K562 (cell line): ENCODE data around the gene MEF2C. TPM values are rescaled to one million over a fixed set of nuclear protein-coding genes. Genes with fewer than 3 reads are reported as not detected.

Experiments
- ATAC-seq: fragments of 200-7000 bp; cut with Tn5 transposase; 3 replicates; pipeline ENCODE4 v1.9.1; 2020; ENCODE audit warnings: moderate library complexity
- BruUV-seq: library from RNA; stranded (reverse); fragments of 400-500 nt; replicated peaks from 2 replicates; lab custom pipeline; 2021; lab: Mats Ljungman, UMichigan
- CTCF ChIA-PET: fragments of 300-600 bp; formaldehyde crosslinking; extraction: SDS; loops from one replicate; lab custom pipeline; 2021; ENCODE audit warnings: low intra/inter-chr PET ratio; lab: Yijun Ruan, JAX
- POLR2A ChIA-PET: fragments of 300-600, 350-650 bp; sonication (Branson Sonifier 250); formaldehyde crosslinking; extraction: SDS; loops from one replicate; lab custom pipeline; 2021; ENCODE audit warnings: antibody characterized with exemption, inconsistent platforms; lab: Yijun Ruan, JAX
- DNase-seq, 4 experiments: peaks; one replicate each; pipeline versions ENCODE4 v3.0.0 to v3.0.0-alpha.2; 2011 to 2018; ENCODE audit warnings: low spot score in 3 of 4, mixed read lengths in 3 of 4; ENCODE audit errors: extremely low read depth in 1 of 4
- FAIRE-seq: peaks from 2 replicates; lab custom pipeline; 2011; peaks lifted over from hg19 to GRCh38; lab: Jason Lieb, UNC
- H2AFZ ChIP-seq: 2 replicates; pipeline ENCODE4 v1.6.0; 2011; ENCODE audit warnings: low read depth, low read length, control low read depth, inconsistent platforms
- H3K27ac ChIP-seq: fragments of 200-600 bp; 3 replicates; pipeline ENCODE4 v1.8.0; 2011; ENCODE audit warnings: low read depth, mild to moderate bottlenecking, control low read depth, inconsistent platforms, low read length, moderate library complexity, mixed read lengths; ENCODE audit errors: extremely low read depth
- H3K27me3 ChIP-seq, 2 experiments: fragments of 300-600 bp in 1 of 2; 2 replicates in 1 of 2; 3 replicates in 1 of 2; pipeline versions ENCODE4 v1.6.0 to v1.8.0; 2011; ENCODE audit warnings: inconsistent platforms in 2 of 2, low read length in 2 of 2, mild to moderate bottlenecking in 1 of 2, mixed read lengths in 1 of 2, moderate library complexity in 1 of 2; ENCODE audit not compliant: control insufficient read depth in 2 of 2, insufficient read depth in 2 of 2
- H3K36me3 ChIP-seq: fragments of 300-600 bp; 3 replicates; pipeline ENCODE4 v1.8.0; 2011; ENCODE audit warnings: mild to moderate bottlenecking, low read length, inconsistent platforms; ENCODE audit not compliant: control insufficient read depth, insufficient read depth
- H3K4me1 ChIP-seq, 2 experiments: fragments of 200-600 bp in 1 of 2; replicated peaks in 1 of 2; 2 replicates in 1 of 2; 3 replicates in 1 of 2; pipeline versions ENCODE4 v1.5.1 to v1.8.0; 2011; ENCODE audit warnings: inconsistent platforms in 2 of 2, low read length in 2 of 2, mild to moderate bottlenecking in 1 of 2, mixed read lengths in 1 of 2, moderate library complexity in 1 of 2; ENCODE audit not compliant: control insufficient read depth in 2 of 2, insufficient read depth in 2 of 2
- H3K4me2 ChIP-seq: 2 replicates; pipeline ENCODE4 v1.6.1; 2011; ENCODE audit warnings: low read length, control low read depth, inconsistent platforms, mixed read lengths; ENCODE audit not compliant: insufficient read depth
- H3K4me3 ChIP-seq: fragments of 200-600 bp; sonication (generic), shearing (Covaris generic); 2 replicates; pipeline ENCODE4 v1.5.1; 2016; ENCODE audit warnings: control low read depth, inconsistent platforms
- H3K79me2 ChIP-seq: fragments of 200-600 bp; 3 replicates; pipeline ENCODE4 v1.8.0; 2011; ENCODE audit warnings: low read length, inconsistent platforms; ENCODE audit not compliant: control insufficient read depth, insufficient read depth
- H3K9ac ChIP-seq, 2 experiments: 2 replicates each; pipeline versions ENCODE4 v1.6.0 to v1.6.1; 2011; ENCODE audit warnings: low read depth in 2 of 2, low read length in 2 of 2, control low read depth in 1 of 2, inconsistent platforms in 1 of 2, mild to moderate bottlenecking in 1 of 2, mixed read lengths in 1 of 2; ENCODE audit not compliant: insufficient read depth in 1 of 2
- H3K9me1 ChIP-seq: one replicate; pipeline ENCODE4 v1.6.0; 2011; ENCODE audit warnings: inconsistent platforms, mild to moderate bottlenecking, low read length, moderate library complexity; ENCODE audit not compliant: control insufficient read depth, insufficient read depth
- H3K9me3 ChIP-seq: replicated peaks from 2 replicates; pipeline ENCODE4 v1.5.1; 2011; ENCODE audit warnings: low read depth, low read length, inconsistent platforms; ENCODE audit not compliant: control insufficient read depth, insufficient read depth
- H4K20me1 ChIP-seq: replicated peaks from 2 replicates; pipeline ENCODE4 v1.6.1; 2011; ENCODE audit warnings: low read length, inconsistent platforms, mixed read lengths; ENCODE audit not compliant: control insufficient read depth, insufficient read depth
- ADNP ChIP-seq: fragments of 200-800 bp; sonication (Bioruptor generic); IDR thresholded peaks from 2 replicates; pipeline ENCODE4 v1.6.1; 2016; ENCODE audit warnings: missing genetic modification characterization, missing compliant biosample characterization
- ARID1B ChIP-seq: fragments of 450-650 bp; IDR thresholded peaks from 2 replicates; pipeline ENCODE4 v1.6.1; 2016; ENCODE audit warnings: antibody characterized with exemption, mild to moderate bottlenecking, inconsistent platforms
- BACH1 ChIP-seq: fragments of 200-800 bp; sonication (Bioruptor generic); IDR thresholded peaks from 2 replicates; pipeline ENCODE4 v1.6.1; 2016; ENCODE audit warnings: missing genetic modification characterization, missing compliant biosample characterization
- C11orf30 ChIP-seq: fragments of 450-650 bp; IDR thresholded peaks from 2 replicates; pipeline ENCODE4 v1.6.1; 2016; ENCODE audit warnings: low read depth, mild to moderate bottlenecking
- CTBP1 ChIP-seq: fragments of 450-650 bp; IDR thresholded peaks from 2 replicates; pipeline ENCODE4 v1.6.1; 2016; ENCODE audit warnings: borderline replicate concordance
- GTF2B ChIP-seq: IDR thresholded peaks from 2 replicates; pipeline ENCODE4 v1.6.1; 2011; ENCODE audit not compliant: insufficient read length; ENCODE audit errors: extremely low read depth
- IRF2 ChIP-seq: sonication (generic); formaldehyde crosslinking; IDR thresholded peaks from 2 replicates; pipeline ENCODE4 v1.8.1; 2022; ENCODE audit warnings: mild to moderate bottlenecking, missing genetic modification reagents
- JUND ChIP-seq, 2 experiments: IDR thresholded peaks; 2 replicates in 1 of 2; 3 replicates in 1 of 2; pipeline ENCODE4 v1.6.1; 2011; ENCODE audit warnings: borderline replicate concordance in 2 of 2, low read depth in 2 of 2, low read length in 2 of 2, improper control_type of control experiment in 1 of 2, missing biosample characterization in 1 of 2, missing genetic modification characterization in 1 of 2, missing genetic modification reagents in 1 of 2
- KDM2B ChIP-seq: fragments of 250-450 bp; sonication (Bioruptor Pico); IDR thresholded peaks from 2 replicates; pipeline ENCODE4 v1.8.0; 2021; ENCODE audit warnings: mild to moderate bottlenecking, moderate library complexity
- MAFF ChIP-seq: IDR thresholded peaks from 2 replicates; pipeline ENCODE4 v1.6.1; 2012; ENCODE audit warnings: low read length, improper control_type of control experiment
- MAFG ChIP-seq: fragments of 450-650 bp; conservative IDR thresholded peaks from 2 replicates; pipeline ENCODE4 v1.6.1; 2016; ENCODE audit warnings: missing genetic modification characterization, missing compliant biosample characterization
- MAFK ChIP-seq: IDR thresholded peaks from 2 replicates; pipeline ENCODE4 v1.6.1; 2011; ENCODE audit warnings: low read length, improper control_type of control experiment
- MTA3 ChIP-seq: fragments of 450-650 bp; formaldehyde crosslinking; IDR thresholded peaks from 2 replicates; pipeline ENCODE4 v1.6.1; 2017; ENCODE audit warnings: mild to moderate bottlenecking, borderline replicate concordance
- NFE2 ChIP-seq: IDR thresholded peaks from 2 replicates; pipeline ENCODE4 v1.6.1; 2014; ENCODE audit warnings: antibody characterized with exemption, low read depth
- NFE2L1 ChIP-seq: fragments of 450-650 bp; IDR thresholded peaks from 2 replicates; pipeline ENCODE4 v1.6.1; 2016; ENCODE audit warnings: missing genetic modification characterization, low read depth, mild to moderate bottlenecking, missing compliant biosample characterization, moderate library complexity, borderline replicate concordance
- PHF20 ChIP-seq: fragments of 450-650 bp; IDR thresholded peaks from 2 replicates; pipeline ENCODE4 v1.6.1; 2018; ENCODE audit not compliant: partially characterized antibody
- RUNX1 ChIP-seq: sonication (generic); IDR thresholded peaks from 2 replicates; pipeline ENCODE4 v1.6.1; 2016; ENCODE audit warnings: antibody characterized with exemption, low read depth
- SMARCA4 ChIP-seq: fragments of 450-650 bp; IDR thresholded peaks from 2 replicates; pipeline ENCODE4 v1.6.1; 2016
- SRSF1 ChIP-seq: fragments of 200-400 bp; formaldehyde crosslinking; IDR thresholded peaks from 2 replicates; pipeline ENCODE4 v1.6.1; 2017; ENCODE audit warnings: mild to moderate bottlenecking, low read depth, low read length, moderate library complexity
- TCF3 ChIP-seq: sonication (generic); formaldehyde crosslinking; IDR thresholded peaks from 2 replicates; pipeline ENCODE4 v1.4.0; 2020; ENCODE audit warnings: mild to moderate bottlenecking, missing genetic modification reagents
- ZNF316 ChIP-seq: fragments of 450-650 bp; IDR thresholded peaks from 2 replicates; pipeline ENCODE4 v1.6.1; 2016
- ZNF57 ChIP-seq: fragments of 450-650 bp; formaldehyde crosslinking; IDR thresholded peaks from 2 replicates; pipeline ENCODE4 v1.4.0; 2020; ENCODE audit warnings: mild to moderate bottlenecking, moderate library complexity
- ZNF589 ChIP-seq: fragments of 200-800 bp; sonication (Bioruptor generic); IDR thresholded peaks from 2 replicates; pipeline ENCODE4 v1.6.1; 2016; ENCODE audit warnings: low read depth, missing genetic modification characterization, missing compliant biosample characterization
- WGBS: fragments of 100-300 bp; shearing (Covaris generic); methylation state at CpG from one replicate; pipeline ENCODE4 v1.1.6; 2016; ENCODE audit warnings: low coverage, mixed read lengths; ENCODE audit not compliant: insufficient coverage; ENCODE audit errors: missing lambda C conversion rate; 5-methylcytosine and 5-hydroxymethylcytosine counted together
- in situ Hi-C: fragments of 300-500 bp; cut with MboI; formaldehyde crosslinking; loops from 4 replicates; pipeline ENCODE4 v1.15.0; 2018; ENCODE audit warnings: inconsistent platforms, mixed read lengths
- intact Hi-C: fragments of 100-400 bp; cut with micrococcal nuclease; formaldehyde crosslinking; loops from 2 replicates; pipeline ENCODE4 v1.14.2; 2022
- polyA plus RNA-seq, 8 experiments: library from polyadenylated mRNA; depleted of rRNA in 4 of 8; stranded (reverse) in 5 of 8; unstranded in 3 of 8; fragments of >200 nt; fragmentation: Nextera tagmentation in 2 of 8; fragmentation: Illumina TruSeq in 1 of 8; extraction: Ambion mirVana in 2 of 8; extraction: Trizol in 1 of 8; gene quantifications; 2 replicates each; pipeline versions ENCODE4 v1.2.1 to v1.2.3, GENCODE V29; 2011 to 2014; ENCODE audit warnings: inconsistent platforms in 1 of 8, missing spikeins in 1 of 8
- total RNA-seq, 7 experiments: library from RNA; depleted of rRNA in 6 of 7; stranded (reverse); fragments of >200 nt in 6 of 7; fragmentation: Illumina TruSeq in 2 of 7; extraction: Trizol in 2 of 7; gene quantifications; 2 replicates each; pipeline versions ENCODE4 v1.2.1 to v1.2.3, GENCODE V29; 2011 to 2021; ENCODE audit warnings: low replicate concordance in 1 of 7
- TF ChIP-seq, protein P1 (sequence below): sonication (generic); formaldehyde crosslinking; IDR thresholded peaks from 2 replicates; pipeline ENCODE4 v1.8.0; 2022; ENCODE audit warnings: missing genetic modification reagents, mild to moderate bottlenecking, moderate library complexity, borderline replicate concordance

MEF2C gene
- total and polyA plus RNA-seq, 9 of the 15 experiments (the other 6 are each of a cell fraction or from before 2014, with no cell fraction given): 25.1 to 67.8 (median 58.3) TPM

GRCh38 chr5:88743231-88743834 lies 139.7 kb downstream of the MEF2C start:
- FAIRE-seq (peak; percentile 72), DNase-seq (peak; percentile 17 to 56 (median 34)), ATAC-seq (peak; percentile 69; the same call in 2 of the 3 replicates)
- Histone ChIP-seq H4K20me1 (no peaks in the 10 kb centered on the region), H3K9me3 (no peaks in the 10 kb centered on the region), H3K9ac (no peak overlapping the region), H3K4me1 (peaks cover 0 to 4% of the 10 kb centered on the region in 2 experiments; a peak in 1 of 5 replicates), H3K9me1 (no peaks in the 10 kb centered on the region), H3K36me3 (peaks cover 23% of the 10 kb centered on the region; the same call in 2 of the 3 replicates), H3K4me2 (no peak overlapping the region), H3K27me3 (no peaks in the 10 kb centered on the region), H2AFZ (no peak overlapping the region), H3K4me3 (no peak overlapping the region), H3K27ac (no peak overlapping the region), H3K79me2 (no peaks in the 10 kb centered on the region)
- no TSS peak for BruUV-seq
- ChIA-PET POLR2A (no interaction called here), CTCF (no interaction called here)
- intact Hi-C loops: no loop called here
- in situ Hi-C loops: no loop called here
- 21% methylated on average over 2 of the region's 2 CpGs for WGBS
- TF ChIP-seq CTBP1 (no peak), IRF2 (no peak), GTF2B (no peak), BACH1 (peak; percentile 76), MTA3 (no peak), MAFK (peak; percentile 90), JUND (IDR thresholded peaks at IDR 0.05; ENCODE audit: borderline replicate concordance, low read depth, low read length) (peak; percentile 18; the same call in 1 of the 2 replicates), JUND (tag; IDR thresholded peaks at IDR 0.05; ENCODE audit: borderline replicate concordance, low read depth, low read length) (no peak; the same call in 2 of the 3 replicates), C11orf30 (peak; percentile 92), SMARCA4 (0 out of 2 replicates have a peak, but pooled peaks have one; percentile 15), PHF20 (no peak), RUNX1 (no peak), NFE2L1 (tag) (peak; percentile 90), ZNF316 (peak; percentile 96), SRSF1 (no peak), MAFF (peak; percentile 93), ARID1B (peak; percentile 15; the same call in 1 of the 2 replicates), KDM2B (CRISPR knock-in tag) (no peak), TCF3 (CRISPR knock-in tag) (no peak), ZNF57 (no peak), NFE2 (peak; percentile 94), MAFG (tag) (peak; percentile 98), ZNF589 (no peak), ADNP (tag) (0 out of 2 replicates have a peak, but pooled peaks have one; percentile 23)
- TF ChIP-seq, protein P1, sequence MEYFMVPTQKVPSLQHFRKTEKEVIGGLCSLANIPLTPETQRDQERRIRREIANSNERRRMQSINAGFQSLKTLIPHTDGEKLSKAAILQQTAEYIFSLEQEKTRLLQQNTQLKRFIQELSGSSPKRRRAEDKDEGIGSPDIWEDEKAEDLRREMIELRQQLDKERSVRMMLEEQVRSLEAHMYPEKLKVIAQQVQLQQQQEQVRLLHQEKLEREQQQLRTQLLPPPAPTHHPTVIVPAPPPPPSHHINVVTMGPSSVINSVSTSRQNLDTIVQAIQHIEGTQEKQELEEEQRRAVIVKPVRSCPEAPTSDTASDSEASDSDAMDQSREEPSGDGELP (CRISPR knock-in tag): no peak
